T-helper 2 cell treated with Interferon-gamma antibody and Interleukin-4, amounts not matched to agents 5 μg/mL and 100 μg/mL, for 36 hours (primary cell): ENCODE measurements around the gene ELL2.

ENCODE experiments used
- DNase-seq: peaks from one replicate; pipeline ENCODE4 v3.0.0; 2021; ENCODE audit warnings: low spot score
- H3K27ac Mint-ChIP-seq: one replicate; pipeline ENCODE4 v1.8.0; 2021; ENCODE audit warnings: mild to moderate bottlenecking, mixed read lengths
- H3K27me3 Mint-ChIP-seq: one replicate; pipeline ENCODE4 v1.8.0; 2021; ENCODE audit warnings: low read depth, mixed read lengths
- H3K36me3 Mint-ChIP-seq: one replicate; pipeline ENCODE4 v1.8.0; 2021; ENCODE audit warnings: low read depth, mixed read lengths
- H3K4me1 Mint-ChIP-seq: one replicate; pipeline ENCODE4 v1.8.0; 2021; ENCODE audit warnings: low read depth, mixed read lengths
- H3K4me3 Mint-ChIP-seq: one replicate; pipeline ENCODE4 v1.8.0; 2022; ENCODE audit warnings: mild to moderate bottlenecking, moderate library complexity, mixed read lengths
- H3K9me3 Mint-ChIP-seq: one replicate; pipeline ENCODE4 v1.8.0; 2021; ENCODE audit warnings: mixed read lengths

The ELL2 gene

GRCh38 chr5:95961617-95962474 is at the start of gene ELL2:
TSS of gene ELL2 (minus strand) at chr5:95961851. CDS start at chr5:95961721, 130 bp downstream.
- DNase-seq: peak; percentile 97
- no peaks in the 10 kb centered on the region for H3K9me3 Mint-ChIP-seq
- H3K36me3 Mint-ChIP-seq: no peaks in the 10 kb centered on the region
- no peaks in the 10 kb centered on the region for H3K27me3 Mint-ChIP-seq
- H3K4me3 Mint-ChIP-seq: peak within 1 kb of the TSS; percentile 97
- peaks cover 40% of the 10 kb centered on the region for H3K4me1 Mint-ChIP-seq
- H3K27ac Mint-ChIP-seq: peak within 1 kb of the TSS; percentile 99

- Mint-ChIP-seq H3K27me3 (no peaks in the 10 kb centered on the region), H3K4me1 (no peaks in the 10 kb centered on the region), H3K36me3 (no peaks in the 10 kb centered on the region), H3K27ac (no peak overlapping the region), H3K9me3 (peaks cover 4% of the 10 kb centered on the region), H3K4me3 (no peak overlapping the region)
- DNase-seq: no peak
Measured at GRCh38 chr5:96008987-96009647, 47.5 kb upstream of the ELL2 start.

GRCh38 chr5:96008487-96008886 is 46.8 kb upstream of the ELL2 start:
- Mint-ChIP-seq H3K36me3 (no peaks in the 10 kb centered on the region), H3K27ac (no peak overlapping the region), H3K4me1 (no peaks in the 10 kb centered on the region), H3K4me3 (no peak overlapping the region), H3K9me3 (peaks cover 4% of the 10 kb centered on the region), H3K27me3 (no peaks in the 10 kb centered on the region)
- DNase-seq: no peak

- DNase-seq: no peak
- Mint-ChIP-seq H3K27me3 (no peaks in the 10 kb centered on the region), H3K9me3 (peaks cover 4% of the 10 kb centered on the region), H3K27ac (no peak overlapping the region), H3K4me3 (no peak overlapping the region), H3K4me1 (no peaks in the 10 kb centered on the region), H3K36me3 (no peaks in the 10 kb centered on the region)
Measured at GRCh38 chr5:96007051-96007450, 45.4 kb upstream of the ELL2 start.

- Mint-ChIP-seq H3K27ac (no peak overlapping the region), H3K4me3 (no peak overlapping the region), H3K27me3 (no peaks in the 10 kb centered on the region), H3K9me3 (peaks cover 4% of the 10 kb centered on the region), H3K36me3 (no peaks in the 10 kb centered on the region), H3K4me1 (no peaks in the 10 kb centered on the region)
- DNase-seq: no peak
Measured at GRCh38 chr5:96006291-96006690, 44.6 kb upstream of the ELL2 start.

GRCh38 chr5:96004754-96005153 is 43.1 kb upstream of the ELL2 start:
- Mint-ChIP-seq H3K27ac (no peak overlapping the region), H3K36me3 (no peaks in the 10 kb centered on the region), H3K4me3 (no peak overlapping the region), H3K4me1 (no peaks in the 10 kb centered on the region), H3K9me3 (peaks cover 3% of the 10 kb centered on the region), H3K27me3 (no peaks in the 10 kb centered on the region)
- no peak for DNase-seq

- no peak for DNase-seq
- Mint-ChIP-seq H3K9me3 (no peaks in the 10 kb centered on the region), H3K27ac (no peak overlapping the region), H3K4me3 (no peak overlapping the region), H3K4me1 (no peaks in the 10 kb centered on the region), H3K36me3 (no peaks in the 10 kb centered on the region), H3K27me3 (no peaks in the 10 kb centered on the region)
Measured at GRCh38 chr5:96004087-96004486, 42.4 kb upstream of the ELL2 start.

GRCh38 chr5:96001262-96001661 is 39.6 kb upstream of the ELL2 start:
- H3K27ac Mint-ChIP-seq: no peak overlapping the region
- H3K27me3 Mint-ChIP-seq: no peaks in the 10 kb centered on the region
- H3K9me3 Mint-ChIP-seq: peaks cover 3% of the 10 kb centered on the region
- no peak overlapping the region for H3K4me3 Mint-ChIP-seq
- H3K4me1 Mint-ChIP-seq: no peaks in the 10 kb centered on the region
- H3K36me3 Mint-ChIP-seq: no peaks in the 10 kb centered on the region
- no peak for DNase-seq

GRCh38 chr5:96000308-96000707 is 38.7 kb upstream of the ELL2 start:
- Mint-ChIP-seq H3K4me1 (no peaks in the 10 kb centered on the region), H3K27me3 (no peaks in the 10 kb centered on the region), H3K27ac (no peak overlapping the region), H3K36me3 (no peaks in the 10 kb centered on the region), H3K9me3 (peaks cover 3% of the 10 kb centered on the region), H3K4me3 (no peak overlapping the region)
- DNase-seq: no peak

- no peaks in the 10 kb centered on the region for H3K36me3 Mint-ChIP-seq
- no peak for DNase-seq
Measured at GRCh38 chr5:95996904-95997723, 35.5 kb upstream of the ELL2 start.

GRCh38 chr5:95995962-95996489 is 34.4 kb upstream of the ELL2 start:
- no peaks in the 10 kb centered on the region for H3K4me1 Mint-ChIP-seq
- H3K27ac Mint-ChIP-seq: no peak overlapping the region
- no peaks in the 10 kb centered on the region for H3K27me3 Mint-ChIP-seq
- DNase-seq: no peak
- peaks cover 3% of the 10 kb centered on the region for H3K9me3 Mint-ChIP-seq
- H3K36me3 Mint-ChIP-seq: no peaks in the 10 kb centered on the region
- H3K4me3 Mint-ChIP-seq: no peak overlapping the region

More at GRCh38 chr5:95996904-95997723, 35.5 kb upstream of the ELL2 start:
- Mint-ChIP-seq H3K4me1 (no peaks in the 10 kb centered on the region), H3K4me3 (no peak overlapping the region), H3K27me3 (no peaks in the 10 kb centered on the region), H3K9me3 (peaks cover 3% of the 10 kb centered on the region), H3K27ac (no peak overlapping the region)

- H3K27ac Mint-ChIP-seq: no peak overlapping the region
- peaks cover 3% of the 10 kb centered on the region for H3K9me3 Mint-ChIP-seq
- DNase-seq: no peak
- no peaks in the 10 kb centered on the region for H3K4me1 Mint-ChIP-seq
- no peak overlapping the region for H3K4me3 Mint-ChIP-seq
- H3K36me3 Mint-ChIP-seq: no peaks in the 10 kb centered on the region
- no peaks in the 10 kb centered on the region for H3K27me3 Mint-ChIP-seq
Measured at GRCh38 chr5:95993776-95994175, 32.1 kb upstream of the ELL2 start.

- Mint-ChIP-seq H3K27ac (no peak overlapping the region), H3K4me3 (no peak overlapping the region), H3K36me3 (no peaks in the 10 kb centered on the region), H3K27me3 (no peaks in the 10 kb centered on the region), H3K4me1 (no peaks in the 10 kb centered on the region), H3K9me3 (peaks cover under 1% of the 10 kb centered on the region)
- DNase-seq: no peak
Measured at GRCh38 chr5:95993266-95993665, 31.6 kb upstream of the ELL2 start.
